Caco-2 (cell line): ENCODE data around the gene GLI1. TPM values are rescaled to one million over a fixed set of nuclear protein-coding genes. Genes with fewer than 3 reads are reported as not detected.

Experiments used
- BruUV-seq: library from RNA; stranded (reverse); fragments of 400-500 nt; replicated peaks from 2 replicates; lab custom pipeline; 2021; lab: Mats Ljungman, UMichigan
- CTCF ChIA-PET: fragments of 300-600 bp; sonication (Branson Sonifier 250); formaldehyde crosslinking; loops from one replicate; lab custom pipeline; 2022; ENCODE audit warnings: antibody characterized with exemption; lab: Charles Lee
- POLR2A ChIA-PET: fragments of 300-600 bp; sonication (Branson Sonifier 250); formaldehyde crosslinking; loops from one replicate; lab custom pipeline; 2022; ENCODE audit warnings: antibody characterized with exemption; lab: Charles Lee
- DNase-seq, 2 experiments: peaks; one replicate each; pipeline versions ENCODE4 v3.0.0 to v3.0.0-alpha.2; 2020 to 2022
- H3K27me3 ChIP-seq: replicated peaks from 2 replicates; pipeline ENCODE4 v1.6.0; 2011; ENCODE audit warnings: low read length; ENCODE audit not compliant: control insufficient read depth, insufficient read depth
- H3K36me3 ChIP-seq: 2 replicates; pipeline ENCODE4 v1.5.1; 2011; ENCODE audit warnings: low read length; ENCODE audit not compliant: control insufficient read depth, insufficient read depth
- H3K4me1 ChIP-seq: fragments of 250-450 bp; sonication (Bioruptor Pico); 2 replicates; pipeline ENCODE4 v1.5.1; 2020; ENCODE audit warnings: mild to moderate bottlenecking
- H3K4me3 ChIP-seq: 2 replicates; pipeline ENCODE4 v1.5.1; 2011; ENCODE audit warnings: low read depth, mild to moderate bottlenecking, control low read depth, low read length
- H3K9me3 ChIP-seq: fragments of 250-450 bp; sonication (Bioruptor Pico); 2 replicates; pipeline ENCODE4 v1.5.1; 2020; ENCODE audit warnings: mild to moderate bottlenecking, moderate library complexity
- H3K27ac Mint-ChIP-seq: one replicate; pipeline ENCODE4 v1.8.0; 2022; ENCODE audit warnings: mixed read lengths; ENCODE audit not compliant: unreplicated experiment
- H3K27me3 Mint-ChIP-seq: one replicate; pipeline ENCODE4 v1.8.0; 2022; ENCODE audit warnings: mixed read lengths; ENCODE audit not compliant: insufficient read depth, unreplicated experiment
- H3K36me3 Mint-ChIP-seq: one replicate; pipeline ENCODE4 v1.8.0; 2022; ENCODE audit warnings: mild to moderate bottlenecking, mixed read lengths; ENCODE audit not compliant: insufficient read depth, unreplicated experiment
- H3K4me1 Mint-ChIP-seq: one replicate; pipeline ENCODE4 v1.8.0; 2022; ENCODE audit warnings: low read depth, mixed read lengths; ENCODE audit not compliant: unreplicated experiment
- H3K4me3 Mint-ChIP-seq: one replicate; pipeline ENCODE4 v1.8.0; 2022; ENCODE audit warnings: mild to moderate bottlenecking, moderate library complexity, mixed read lengths; ENCODE audit not compliant: unreplicated experiment
- H3K9me3 Mint-ChIP-seq: one replicate; pipeline ENCODE4 v1.8.0; 2022; ENCODE audit warnings: mixed read lengths; ENCODE audit not compliant: unreplicated experiment
- intact Hi-C: fragments of 100-400 bp; cut with micrococcal nuclease; formaldehyde crosslinking; loops from one replicate; pipeline ENCODE4 v1.10.0; 2022; ENCODE audit not compliant: unreplicated experiment
- total RNA-seq: library from RNA; stranded (reverse); gene quantifications from 2 replicates; pipeline ENCODE4 v1.2.3, GENCODE V29; 2022
- TF ChIP-seq, protein P1 (sequence below), 2 experiments: fragments of 200-600 bp in 1 of 2; IDR thresholded peaks; 1 replicate in 1 of 2; 2 replicates in 1 of 2; pipeline versions ENCODE4 v1.5.1 to v1.8.0; 2011 to 2022; ENCODE audit warnings: antibody characterized with exemption in 1 of 2, control low read depth in 1 of 2, inconsistent platforms in 1 of 2, low read depth in 1 of 2, low read length in 1 of 2, mild to moderate bottlenecking in 1 of 2, moderate library complexity in 1 of 2; ENCODE audit not compliant: insufficient read depth in 1 of 2, severe bottlenecking in 1 of 2, unreplicated experiment in 1 of 2

The GLI1 gene
- total RNA-seq, 1 experiment from 2014 or later, result 0.48 TPM

- no peak overlapping the region for H3K4me3 Mint-ChIP-seq
- Histone ChIP-seq H3K4me1 (no peaks in the 10 kb centered on the region), H3K27me3 (no peaks in the 10 kb centered on the region), H3K4me3 (no peak overlapping the region), H3K36me3 (peaks cover under 1% of the 10 kb centered on the region; the same call in 1 of the 2 replicates), H3K9me3 (no peaks in the 10 kb centered on the region)
- TF ChIP-seq, protein P1, sequence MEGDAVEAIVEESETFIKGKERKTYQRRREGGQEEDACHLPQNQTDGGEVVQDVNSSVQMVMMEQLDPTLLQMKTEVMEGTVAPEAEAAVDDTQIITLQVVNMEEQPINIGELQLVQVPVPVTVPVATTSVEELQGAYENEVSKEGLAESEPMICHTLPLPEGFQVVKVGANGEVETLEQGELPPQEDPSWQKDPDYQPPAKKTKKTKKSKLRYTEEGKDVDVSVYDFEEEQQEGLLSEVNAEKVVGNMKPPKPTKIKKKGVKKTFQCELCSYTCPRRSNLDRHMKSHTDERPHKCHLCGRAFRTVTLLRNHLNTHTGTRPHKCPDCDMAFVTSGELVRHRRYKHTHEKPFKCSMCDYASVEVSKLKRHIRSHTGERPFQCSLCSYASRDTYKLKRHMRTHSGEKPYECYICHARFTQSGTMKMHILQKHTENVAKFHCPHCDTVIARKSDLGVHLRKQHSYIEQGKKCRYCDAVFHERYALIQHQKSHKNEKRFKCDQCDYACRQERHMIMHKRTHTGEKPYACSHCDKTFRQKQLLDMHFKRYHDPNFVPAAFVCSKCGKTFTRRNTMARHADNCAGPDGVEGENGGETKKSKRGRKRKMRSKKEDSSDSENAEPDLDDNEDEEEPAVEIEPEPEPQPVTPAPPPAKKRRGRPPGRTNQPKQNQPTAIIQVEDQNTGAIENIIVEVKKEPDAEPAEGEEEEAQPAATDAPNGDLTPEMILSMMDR (IDR thresholded peaks at IDR 0.05; ENCODE audit: insufficient read depth in 1 of 2, low read depth in 1 of 2, low read length in 1 of 2, severe bottlenecking in 1 of 2, unreplicated experiment in 1 of 2), result no peak
- CTCF ChIA-PET, result interaction anchor here (0.6 kb wide), 1 partner anchor 247 kb away, joined by 3 read pairs; no protein-coding TSS in a partner anchor
- POLR2A ChIA-PET, result no interaction called here
- H3K9me3 Mint-ChIP-seq, result no peaks in the 10 kb centered on the region
- intact Hi-C loops, result no loop called here
- no peak overlapping the region for H3K27ac Mint-ChIP-seq
- no peak for DNase-seq
- no TSS peak for BruUV-seq
- no peaks in the 10 kb centered on the region for H3K4me1 Mint-ChIP-seq
- H3K36me3 Mint-ChIP-seq, result peaks cover 91% of the 10 kb centered on the region
- no peaks in the 10 kb centered on the region for H3K27me3 Mint-ChIP-seq
These were observed 51.6 kb downstream of the GLI1 start for GRCh38 chr12:57511161-57511560.

DNA sequence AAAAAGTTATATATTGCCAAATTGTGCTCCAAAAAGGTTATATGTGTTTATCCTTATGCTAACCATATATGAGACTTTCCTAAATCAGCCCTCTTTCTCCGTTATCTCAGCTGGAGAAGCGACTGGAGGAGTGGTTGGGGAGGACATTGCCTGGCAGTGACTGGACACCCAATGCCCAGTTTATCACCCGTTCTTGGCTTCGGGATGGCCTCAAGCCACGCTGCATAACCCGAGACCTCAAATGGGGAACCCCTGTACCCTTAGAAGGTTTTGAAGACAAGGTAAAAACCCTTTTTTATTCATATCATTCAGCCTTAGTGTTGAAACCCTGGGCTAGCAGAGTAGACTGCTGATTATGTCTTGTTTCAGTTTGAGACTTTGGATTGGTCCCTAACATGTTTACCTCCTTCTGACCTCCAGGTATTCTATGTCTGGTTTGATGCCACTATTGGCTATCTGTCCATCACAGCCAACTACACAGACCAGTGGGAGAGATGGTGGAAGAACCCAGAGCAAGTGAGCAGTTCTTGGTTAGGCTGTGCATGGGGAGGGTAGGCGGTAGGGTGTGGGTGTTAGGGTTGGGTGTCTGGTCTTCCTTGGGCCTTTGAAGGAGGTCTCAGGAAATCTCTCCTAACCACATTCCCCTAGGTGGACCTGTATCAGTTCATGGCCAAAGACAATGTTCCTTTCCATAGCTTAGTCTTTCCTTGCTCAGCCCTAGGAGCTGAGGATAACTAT is 52.2 kb downstream of the GLI1 start:
- Mint-ChIP-seq H3K9me3 (no peaks in the 10 kb centered on the region), H3K36me3 (peaks cover 91% of the 10 kb centered on the region), H3K27me3 (no peaks in the 10 kb centered on the region), H3K27ac (no peak overlapping the region), H3K4me1 (peaks cover 2% of the 10 kb centered on the region), H3K4me3 (no peak overlapping the region)
- Histone ChIP-seq H3K4me3 (no peak overlapping the region), H3K9me3 (no peaks in the 10 kb centered on the region), H3K4me1 (no peaks in the 10 kb centered on the region), H3K27me3 (no peaks in the 10 kb centered on the region), H3K36me3 (peaks cover 1% of the 10 kb centered on the region; the same call in 1 of the 2 replicates)
- intact Hi-C loops, result no loop called here
- TF ChIP-seq, protein P1 (IDR thresholded peaks at IDR 0.05; ENCODE audit: insufficient read depth in 1 of 2, low read depth in 1 of 2, low read length in 1 of 2, severe bottlenecking in 1 of 2, unreplicated experiment in 1 of 2), result no peak
- BruUV-seq, result no TSS peak
- CTCF ChIA-PET, result interaction anchor here (0.6 kb wide), 1 partner anchor 247 kb away, joined by 3 read pairs; no protein-coding TSS in a partner anchor
- POLR2A ChIA-PET, result interaction anchor here (0.6 kb wide), 1 partner anchor 92 kb away, joined by 3 read pairs; no protein-coding TSS in a partner anchor
- DNase-seq, result no peak

- Mint-ChIP-seq H3K4me3 (no peak overlapping the region), H3K27ac (no peak overlapping the region), H3K9me3 (no peaks in the 10 kb centered on the region), H3K36me3 (peaks cover 100% of the 10 kb centered on the region), H3K4me1 (peaks cover 7% of the 10 kb centered on the region), H3K27me3 (no peaks in the 10 kb centered on the region)
- no peaks in the 10 kb centered on the region for H3K27me3 ChIP-seq
- no peak for DNase-seq
- no peaks in the 10 kb centered on the region for H3K4me1 ChIP-seq
- H3K4me3 ChIP-seq, result no peak overlapping the region
- H3K9me3 ChIP-seq, result no peaks in the 10 kb centered on the region
- intact Hi-C loops, result no loop called here
- H3K36me3 ChIP-seq, result peaks cover 4% of the 10 kb centered on the region
- ChIA-PET CTCF (no interaction called here), POLR2A (no interaction called here)
- no TSS peak for BruUV-seq
- TF ChIP-seq, protein P1 (IDR thresholded peaks at IDR 0.05; ENCODE audit: insufficient read depth in 1 of 2, low read depth in 1 of 2, low read length in 1 of 2, severe bottlenecking in 1 of 2, unreplicated experiment in 1 of 2), result no peak
These were observed 53.1 kb downstream of the GLI1 start for GRCh38 chr12:57512665-57513064.
